Hepatocyte (in vitro differentiated cells): ENCODE data around the gene FOXD4L1.
A peak's percentile ranks its signal among the peaks of the same experiment; 100 is the strongest.
"Not testable (repeated sequence)": the region's sequence is repeated elsewhere in the genome, so short reads cannot be mapped to it uniquely, and the experiment has no call there.

ENCODE experiments used
- EZH2 ChIP-seq: fragments of 200-600 bp; sonication (generic); IDR thresholded peaks from 2 replicates; pipeline ENCODE4 v1.6.1; 2016; ENCODE audit warnings: antibody characterized with exemption, mild to moderate bottlenecking, borderline replicate concordance
- EZH2phosphoT487 ChIP-seq: fragments of 200-600 bp; sonication (generic); IDR thresholded peaks from one replicate; pipeline ENCODE4 v1.6.1; 2018; ENCODE audit warnings: antibody characterized with exemption, mild to moderate bottlenecking, low read depth, moderate library complexity; ENCODE audit not compliant: unreplicated experiment, severe bottlenecking
- TF ChIP-seq, protein P1 (sequence below): fragments of 200-600 bp; sonication (generic); IDR thresholded peaks from 2 replicates; pipeline ENCODE4 v1.5.1; 2016; ENCODE audit warnings: antibody characterized with exemption, mild to moderate bottlenecking; ENCODE audit not compliant: poor library complexity

DNA sequence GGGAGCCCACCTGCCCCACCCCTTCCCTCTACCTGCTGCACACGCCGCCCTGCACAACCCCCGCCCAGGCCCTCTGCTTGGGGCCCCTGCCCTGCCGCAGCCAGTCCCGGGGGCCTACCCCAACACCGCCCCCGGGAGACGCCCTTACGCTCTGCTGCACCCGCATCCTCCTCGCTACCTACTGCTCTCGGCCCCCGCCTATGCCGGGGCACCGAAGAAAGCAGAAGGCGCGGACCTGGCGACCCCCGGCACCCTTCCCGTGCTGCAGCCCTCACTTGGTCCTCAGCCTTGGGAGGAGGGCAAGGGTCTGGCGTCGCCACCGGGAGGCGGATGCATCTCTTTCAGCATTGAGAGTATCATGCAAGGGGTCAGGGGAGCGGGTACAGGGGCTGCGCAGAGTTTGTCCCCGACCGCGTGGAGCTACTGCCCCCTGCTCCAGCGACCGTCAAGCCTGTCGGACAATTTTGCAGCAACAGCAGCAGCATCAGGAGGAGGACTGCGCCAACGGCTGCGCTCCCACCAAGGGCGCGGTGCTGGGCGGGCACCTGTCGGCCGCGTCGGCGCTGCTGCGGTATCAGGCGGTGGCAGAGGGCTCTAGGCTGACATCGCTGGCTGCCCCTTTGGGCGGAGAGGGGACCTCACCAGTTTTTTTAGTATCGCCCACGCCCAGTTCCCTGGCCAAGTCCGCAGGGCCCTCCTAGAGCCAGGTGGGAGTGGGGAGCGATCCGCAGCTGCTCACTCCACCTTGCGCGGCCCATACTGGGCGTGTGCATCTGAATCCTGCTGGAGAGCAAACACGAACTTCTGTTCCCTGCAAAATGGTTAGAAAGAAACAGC is 1.6 kb downstream of the FOXD4L1 start:
- TF ChIP-seq, protein P1, sequence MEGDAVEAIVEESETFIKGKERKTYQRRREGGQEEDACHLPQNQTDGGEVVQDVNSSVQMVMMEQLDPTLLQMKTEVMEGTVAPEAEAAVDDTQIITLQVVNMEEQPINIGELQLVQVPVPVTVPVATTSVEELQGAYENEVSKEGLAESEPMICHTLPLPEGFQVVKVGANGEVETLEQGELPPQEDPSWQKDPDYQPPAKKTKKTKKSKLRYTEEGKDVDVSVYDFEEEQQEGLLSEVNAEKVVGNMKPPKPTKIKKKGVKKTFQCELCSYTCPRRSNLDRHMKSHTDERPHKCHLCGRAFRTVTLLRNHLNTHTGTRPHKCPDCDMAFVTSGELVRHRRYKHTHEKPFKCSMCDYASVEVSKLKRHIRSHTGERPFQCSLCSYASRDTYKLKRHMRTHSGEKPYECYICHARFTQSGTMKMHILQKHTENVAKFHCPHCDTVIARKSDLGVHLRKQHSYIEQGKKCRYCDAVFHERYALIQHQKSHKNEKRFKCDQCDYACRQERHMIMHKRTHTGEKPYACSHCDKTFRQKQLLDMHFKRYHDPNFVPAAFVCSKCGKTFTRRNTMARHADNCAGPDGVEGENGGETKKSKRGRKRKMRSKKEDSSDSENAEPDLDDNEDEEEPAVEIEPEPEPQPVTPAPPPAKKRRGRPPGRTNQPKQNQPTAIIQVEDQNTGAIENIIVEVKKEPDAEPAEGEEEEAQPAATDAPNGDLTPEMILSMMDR, result not testable (repeated sequence)
- TF ChIP-seq EZH2phosphoT487, result peak; percentile 14
- not testable (repeated sequence) for TF ChIP-seq EZH2
